MCF 10A (cell line): ENCODE data around the gene FKBP2. TPM values are rescaled to one million over a fixed set of nuclear protein-coding genes. Genes with fewer than 3 reads are reported as not detected.

ENCODE experiments used
- BruUV-seq: library from RNA; stranded (reverse); fragments of 400-500 nt; replicated peaks from 2 replicates; lab custom pipeline; 2021; lab: Mats Ljungman, UMichigan
- CTCF ChIA-PET: fragments of 300-600 bp; sonication (Branson Sonifier 250); formaldehyde crosslinking; extraction: SDS; loops from one replicate; lab custom pipeline; 2021; ENCODE audit warnings: antibody characterized with exemption, inconsistent platforms; lab: Yijun Ruan, JAX
- POLR2A ChIA-PET: fragments of 300-600, 350-650 bp; sonication (Branson Sonifier 250); formaldehyde crosslinking; extraction: SDS; loops from one replicate; lab custom pipeline; 2020; ENCODE audit warnings: antibody characterized with exemption, inconsistent platforms; lab: Yijun Ruan, JAX
- DNase-seq: peaks from one replicate; pipeline ENCODE4 v3.0.0-alpha.2; 2018; ENCODE audit not compliant: unreplicated experiment
- H3K27ac Mint-ChIP-seq: one replicate; pipeline ENCODE4 v1.8.0; 2022; ENCODE audit warnings: mild to moderate bottlenecking, low read depth, mixed read lengths; ENCODE audit not compliant: unreplicated experiment
- H3K27me3 Mint-ChIP-seq: one replicate; pipeline ENCODE4 v1.8.0; 2022; ENCODE audit warnings: mixed read lengths; ENCODE audit not compliant: insufficient read depth, unreplicated experiment
- H3K36me3 Mint-ChIP-seq: one replicate; pipeline ENCODE4 v1.8.0; 2022; ENCODE audit warnings: mild to moderate bottlenecking, moderate library complexity, mixed read lengths; ENCODE audit not compliant: insufficient read depth, unreplicated experiment
- H3K4me1 Mint-ChIP-seq: one replicate; pipeline ENCODE4 v1.8.0; 2022; ENCODE audit warnings: mixed read lengths; ENCODE audit not compliant: insufficient read depth, unreplicated experiment
- H3K4me3 Mint-ChIP-seq: one replicate; pipeline ENCODE4 v1.8.0; 2022; ENCODE audit warnings: mild to moderate bottlenecking, moderate library complexity, mixed read lengths; ENCODE audit not compliant: unreplicated experiment
- H3K9me3 Mint-ChIP-seq: one replicate; pipeline ENCODE4 v1.8.0; 2022; ENCODE audit warnings: mixed read lengths; ENCODE audit not compliant: unreplicated experiment
- intact Hi-C: fragments of 100-400 bp; cut with micrococcal nuclease; formaldehyde crosslinking; loops from 2 replicates; pipeline ENCODE4 v1.14.1; 2022
- total RNA-seq: library from RNA; stranded (reverse); gene quantifications from 2 replicates; pipeline ENCODE4 v1.2.3, GENCODE V29; 2022
- TF ChIP-seq, protein P1 (sequence below): fragments of 200-600 bp; IDR thresholded peaks from one replicate; pipeline ENCODE4 v1.8.0; 2022; ENCODE audit warnings: antibody characterized with exemption, mild to moderate bottlenecking; ENCODE audit not compliant: unreplicated experiment

Gene FKBP2
- total RNA-seq, 1 experiment from 2014 or later: 86.0 TPM

- POLR2A ChIA-PET: no interaction called here
- no peaks in the 10 kb centered on the region for H3K27me3 Mint-ChIP-seq
- TF ChIP-seq, protein P1, sequence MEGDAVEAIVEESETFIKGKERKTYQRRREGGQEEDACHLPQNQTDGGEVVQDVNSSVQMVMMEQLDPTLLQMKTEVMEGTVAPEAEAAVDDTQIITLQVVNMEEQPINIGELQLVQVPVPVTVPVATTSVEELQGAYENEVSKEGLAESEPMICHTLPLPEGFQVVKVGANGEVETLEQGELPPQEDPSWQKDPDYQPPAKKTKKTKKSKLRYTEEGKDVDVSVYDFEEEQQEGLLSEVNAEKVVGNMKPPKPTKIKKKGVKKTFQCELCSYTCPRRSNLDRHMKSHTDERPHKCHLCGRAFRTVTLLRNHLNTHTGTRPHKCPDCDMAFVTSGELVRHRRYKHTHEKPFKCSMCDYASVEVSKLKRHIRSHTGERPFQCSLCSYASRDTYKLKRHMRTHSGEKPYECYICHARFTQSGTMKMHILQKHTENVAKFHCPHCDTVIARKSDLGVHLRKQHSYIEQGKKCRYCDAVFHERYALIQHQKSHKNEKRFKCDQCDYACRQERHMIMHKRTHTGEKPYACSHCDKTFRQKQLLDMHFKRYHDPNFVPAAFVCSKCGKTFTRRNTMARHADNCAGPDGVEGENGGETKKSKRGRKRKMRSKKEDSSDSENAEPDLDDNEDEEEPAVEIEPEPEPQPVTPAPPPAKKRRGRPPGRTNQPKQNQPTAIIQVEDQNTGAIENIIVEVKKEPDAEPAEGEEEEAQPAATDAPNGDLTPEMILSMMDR: no peak
- peaks cover 100% of the 10 kb centered on the region for H3K36me3 Mint-ChIP-seq
- intact Hi-C loops: no loop called here
- H3K9me3 Mint-ChIP-seq: no peaks in the 10 kb centered on the region
- H3K4me1 Mint-ChIP-seq: peaks cover 4% of the 10 kb centered on the region
- CTCF ChIA-PET: no interaction called here
- H3K27ac Mint-ChIP-seq: no peak overlapping the region
- BruUV-seq: no TSS peak
- no peak for DNase-seq
- H3K4me3 Mint-ChIP-seq: no peak overlapping the region
Observed at GRCh38 chr11:64198511-64198910, 42.4 kb upstream of the FKBP2 start.

DNA sequence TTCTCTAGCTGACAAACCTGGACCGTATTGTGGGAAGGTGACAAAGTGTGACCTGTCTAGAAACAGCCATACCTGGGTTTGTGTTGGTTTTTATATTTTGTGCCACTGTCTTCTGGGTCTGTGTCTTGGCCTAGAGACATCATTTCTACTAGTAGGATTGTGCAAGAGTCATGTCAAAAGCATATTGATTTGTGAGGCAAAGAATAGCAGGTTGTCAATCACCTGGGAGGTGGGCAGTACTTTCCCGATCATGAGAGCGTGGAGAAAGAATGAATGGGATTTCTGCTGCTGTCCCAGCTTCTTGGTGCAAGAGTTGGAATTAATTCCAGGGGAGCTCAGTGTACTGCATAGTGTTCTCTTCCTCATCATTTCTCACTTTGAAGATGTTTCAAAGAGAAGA, 39.4 kb upstream of the FKBP2 start:
- H3K27me3 Mint-ChIP-seq: no peaks in the 10 kb centered on the region
- TF ChIP-seq, protein P1: no peak
- no peak overlapping the region for H3K27ac Mint-ChIP-seq
- POLR2A ChIA-PET: no interaction called here
- DNase-seq: no peak
- CTCF ChIA-PET: interaction anchor here (0.5 to 1.0 kb wide), 3 partner anchors 49 to 365 kb away, joined by 3 to 4 read pairs (median 3); no protein-coding TSS in a partner anchor
- intact Hi-C loops: loop anchor here (5.0 kb wide), 1 partner anchor 51 kb away; the partner anchor contains the start of gene PLCB3
- BruUV-seq: no TSS peak
- H3K4me1 Mint-ChIP-seq: peaks cover 12% of the 10 kb centered on the region
- H3K4me3 Mint-ChIP-seq: no peak overlapping the region
- H3K36me3 Mint-ChIP-seq: peaks cover 96% of the 10 kb centered on the region
- H3K9me3 Mint-ChIP-seq: no peaks in the 10 kb centered on the region

GRCh38 chr11:64202992-64203391, 37.9 kb upstream of the FKBP2 start:
- Mint-ChIP-seq H3K27ac (no peak overlapping the region), H3K4me1 (peaks cover 12% of the 10 kb centered on the region), H3K36me3 (peaks cover 87% of the 10 kb centered on the region), H3K4me3 (no peak overlapping the region), H3K27me3 (no peaks in the 10 kb centered on the region), H3K9me3 (no peaks in the 10 kb centered on the region)
- TF ChIP-seq, protein P1: no peak
- ChIA-PET CTCF (interaction anchor here (0.8 to 4.4 kb wide), 3 partner anchors 22 to 152 kb away, joined by 3 to 51 read pairs (median 22); partner anchors contain the start of genes NUDT22 and TRPT1), POLR2A (interaction anchor here (0.6 to 0.7 kb wide), 2 partner anchors 15 to 416 kb away, joined by 3 to 5 read pairs; no protein-coding TSS in a partner anchor)
- BruUV-seq: no TSS peak
- intact Hi-C loops: loop anchor here (5.0 kb wide), 1 partner anchor 49 kb away; the partner anchor contains the start of gene PLCB3
- DNase-seq: no peak

- intact Hi-C loops: loop anchor here (1.0 to 5.0 kb wide), 3 partner anchors 49 to 98 kb away; partner anchors contain the start of gene PLCB3
- CTCF ChIA-PET: interaction anchor here (0.6 to 4.4 kb wide), 11 partner anchors 8 to 443 kb away, joined by 3 to 51 read pairs (median 7); partner anchors contain the start of genes NUDT22, STIP1 and TRPT1
- POLR2A ChIA-PET: interaction anchor here (0.5 to 1.6 kb wide), 4 partner anchors 15 to 72 kb away, joined by 3 to 11 read pairs (median 4); partner anchors contain the start of gene PPP1R14B
- Mint-ChIP-seq H3K9me3 (no peaks in the 10 kb centered on the region), H3K4me1 (peaks cover 12% of the 10 kb centered on the region), H3K27me3 (no peaks in the 10 kb centered on the region), H3K27ac (no peak overlapping the region), H3K4me3 (no peak overlapping the region), H3K36me3 (peaks cover 81% of the 10 kb centered on the region)
- BruUV-seq: no TSS peak
- TF ChIP-seq, protein P1: no peak
- no peak for DNase-seq
Observed at GRCh38 chr11:64203421-64204079, 37.3 kb upstream of the FKBP2 start.
